Astrocyte of the spinal cord (primary cell): ENCODE measurements around the gene DMAC2L.

Experiments
- DNase-seq: peaks from one replicate; pipeline ENCODE4 v3.0.0; 2011; ENCODE audit warnings: low read depth, low spot score
- H3K4me3 ChIP-seq: 2 replicates; pipeline ENCODE4 v1.5.1; 2011; ENCODE audit warnings: low read depth, mild to moderate bottlenecking, low read length, moderate library complexity
- in situ Hi-C: cut with HindIII; loops from 2 replicates; pipeline ENCODE4 v1.10.0; 2017; ENCODE audit warnings: low sequenced_read_pairs
- TF ChIP-seq, protein P1 (sequence below): IDR thresholded peaks from 2 replicates; pipeline ENCODE4 v1.5.1; 2012; ENCODE audit warnings: low read depth, mild to moderate bottlenecking, low read length, inconsistent platforms

DMAC2L gene

GRCh38 chr14:50288146-50288545 is 24.0 kb upstream of the DMAC2L start:
- TF ChIP-seq, protein P1, sequence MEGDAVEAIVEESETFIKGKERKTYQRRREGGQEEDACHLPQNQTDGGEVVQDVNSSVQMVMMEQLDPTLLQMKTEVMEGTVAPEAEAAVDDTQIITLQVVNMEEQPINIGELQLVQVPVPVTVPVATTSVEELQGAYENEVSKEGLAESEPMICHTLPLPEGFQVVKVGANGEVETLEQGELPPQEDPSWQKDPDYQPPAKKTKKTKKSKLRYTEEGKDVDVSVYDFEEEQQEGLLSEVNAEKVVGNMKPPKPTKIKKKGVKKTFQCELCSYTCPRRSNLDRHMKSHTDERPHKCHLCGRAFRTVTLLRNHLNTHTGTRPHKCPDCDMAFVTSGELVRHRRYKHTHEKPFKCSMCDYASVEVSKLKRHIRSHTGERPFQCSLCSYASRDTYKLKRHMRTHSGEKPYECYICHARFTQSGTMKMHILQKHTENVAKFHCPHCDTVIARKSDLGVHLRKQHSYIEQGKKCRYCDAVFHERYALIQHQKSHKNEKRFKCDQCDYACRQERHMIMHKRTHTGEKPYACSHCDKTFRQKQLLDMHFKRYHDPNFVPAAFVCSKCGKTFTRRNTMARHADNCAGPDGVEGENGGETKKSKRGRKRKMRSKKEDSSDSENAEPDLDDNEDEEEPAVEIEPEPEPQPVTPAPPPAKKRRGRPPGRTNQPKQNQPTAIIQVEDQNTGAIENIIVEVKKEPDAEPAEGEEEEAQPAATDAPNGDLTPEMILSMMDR: no peak
- in situ Hi-C loops: no loop called here

DNA sequence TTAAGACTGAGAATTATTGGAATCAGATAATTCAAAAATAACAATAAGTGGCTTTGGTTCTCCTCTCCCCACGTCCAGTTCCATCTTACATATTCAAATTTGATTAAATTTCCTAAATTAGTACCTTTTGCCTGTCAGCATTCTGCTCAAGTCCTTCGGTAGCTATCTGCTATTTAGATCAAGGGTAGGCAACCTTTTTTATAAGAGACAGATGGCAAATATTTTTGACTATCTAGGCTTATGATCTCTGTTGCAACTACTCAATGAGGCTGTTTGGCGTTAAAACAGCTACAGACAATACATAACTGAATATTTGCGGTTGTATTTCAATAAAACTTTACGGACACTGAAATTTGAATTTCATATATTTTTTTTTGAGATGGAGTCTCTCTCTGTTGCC is 21.8 kb upstream of the DMAC2L start:
- DNase-seq: no peak
- H3K4me3 ChIP-seq: no peak overlapping the region
- TF ChIP-seq, protein P1: no peak
- in situ Hi-C loops: no loop called here

More at GRCh38 chr14:50288146-50288545, 24.0 kb upstream of the DMAC2L start:
- H3K4me3 ChIP-seq: no peak overlapping the region
- no peak for DNase-seq

- DNase-seq: no peak
- TF ChIP-seq, protein P1: no peak
- no peak overlapping the region for H3K4me3 ChIP-seq
- in situ Hi-C loops: no loop called here
These were observed 12.5 kb upstream of the DMAC2L start for GRCh38 chr14:50299585-50299984.

DNA sequence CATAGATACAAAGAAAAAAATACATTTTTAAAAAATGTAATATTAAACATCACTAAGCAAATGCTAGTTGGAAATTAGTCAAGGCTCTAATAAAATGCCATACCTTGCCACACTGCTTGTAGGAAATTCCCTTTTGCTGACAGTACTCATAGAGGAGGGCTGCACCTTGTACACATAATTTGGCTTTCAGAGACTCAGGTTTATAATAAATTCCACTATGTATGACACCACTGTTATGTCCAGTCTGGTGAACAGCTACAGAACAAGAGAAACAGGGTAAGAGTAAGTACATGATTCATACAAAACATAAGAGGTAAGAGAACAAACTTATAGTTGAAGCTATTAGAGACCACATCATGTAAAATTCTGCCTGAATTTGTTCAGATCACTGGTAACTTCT is 10.2 kb upstream of the DMAC2L start:
- H3K4me3 ChIP-seq: no peak overlapping the region
- DNase-seq: no peak
- TF ChIP-seq, protein P1: no peak
- in situ Hi-C loops: no loop called here

- no peak for DNase-seq
- H3K4me3 ChIP-seq: no peak overlapping the region
- TF ChIP-seq, protein P1: no peak
- in situ Hi-C loops: no loop called here
These were observed 8.2 kb upstream of the DMAC2L start for GRCh38 chr14:50303744-50304471.

DNA sequence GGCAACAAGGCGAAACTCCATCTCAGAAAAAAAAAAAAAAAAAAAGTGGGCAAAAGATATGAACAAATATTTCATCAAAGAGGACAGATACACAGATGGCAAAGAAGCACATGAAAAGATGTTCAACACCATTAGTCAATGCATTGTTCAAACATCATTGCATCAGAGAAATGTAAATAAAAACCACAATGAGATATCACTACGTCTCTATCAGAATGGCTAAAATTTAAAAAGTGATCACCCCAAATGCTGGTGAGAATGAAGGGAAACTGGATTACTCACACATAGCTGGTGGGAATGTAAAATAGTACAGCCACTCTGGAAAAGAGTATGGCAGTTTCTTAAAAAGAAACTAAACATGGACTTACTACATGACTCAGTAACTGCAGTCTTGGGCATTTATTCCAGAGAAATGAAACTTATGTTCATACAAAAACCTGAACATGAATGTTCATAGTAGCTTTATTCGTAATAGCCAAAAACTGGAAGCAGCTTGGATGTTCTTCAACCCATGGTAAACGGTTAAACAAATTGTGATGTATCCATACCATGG is 3.7 kb upstream of the DMAC2L start:
- in situ Hi-C loops: no loop called here
- DNase-seq: peak; percentile 8
- H3K4me3 ChIP-seq: no peak overlapping the region
- TF ChIP-seq, protein P1: no peak
